Measurements from ENCODE around the gene FILIP1L.
"Not testable (repeated sequence)": the region's sequence is repeated elsewhere in the genome, so short reads cannot be mapped to it uniquely, and the experiment has no call there.

Gene FILIP1L

DNA sequence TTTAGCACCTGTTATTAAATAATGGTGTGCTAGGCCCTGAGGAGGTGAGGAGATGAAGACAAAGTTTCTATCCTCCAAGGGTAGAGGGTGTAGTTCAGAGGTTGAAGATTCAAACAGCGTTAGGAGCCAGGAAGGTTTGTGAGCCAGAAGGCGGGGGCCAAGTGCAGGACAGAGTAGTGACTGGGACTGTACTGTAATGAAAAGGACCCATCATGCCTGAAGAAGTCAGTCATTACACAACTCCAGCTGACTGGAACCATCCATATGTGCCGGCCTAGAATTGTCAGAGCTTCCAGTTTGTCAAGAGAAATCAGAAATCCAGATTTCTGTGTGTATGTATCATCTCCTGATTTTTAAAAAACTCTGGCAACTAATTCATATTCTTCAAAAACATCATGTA is 54.8 kb downstream of the FILIP1L start:
- Histone ChIP-seq H3K27ac (ENCODE audit: low read length) (no peak overlapping the region), H3K9me3 (ENCODE audit: insufficient read depth, low read length, severe bottlenecking) (no peaks in the 10 kb centered on the region), H3K27me3 (ENCODE audit: insufficient read depth, low read length, poor library complexity) (no peaks in the 10 kb centered on the region), H4K20me1 (ENCODE audit: insufficient read depth, low read length) (no peaks in the 10 kb centered on the region), H2AFZ (ENCODE audit: low read depth, low read length) (no peak overlapping the region), H3K9ac (ENCODE audit: low read depth, low read length) (no peak overlapping the region), H3K4me2 (ENCODE audit: insufficient read depth, low read length) (no peak overlapping the region), H3K4me1 (ENCODE audit: insufficient read depth, low read length) (no peaks in the 10 kb centered on the region), H3K79me2 (ENCODE audit: insufficient read depth, low read length) (no peaks in the 10 kb centered on the region), H3K4me3 (ENCODE audit: low read depth in 1 of 2, low read length in 2 of 2) (no peak overlapping the region), H3K36me3 (ENCODE audit: insufficient read depth, low read length) (no peaks in the 10 kb centered on the region)
- TF ChIP-seq, protein P1, sequence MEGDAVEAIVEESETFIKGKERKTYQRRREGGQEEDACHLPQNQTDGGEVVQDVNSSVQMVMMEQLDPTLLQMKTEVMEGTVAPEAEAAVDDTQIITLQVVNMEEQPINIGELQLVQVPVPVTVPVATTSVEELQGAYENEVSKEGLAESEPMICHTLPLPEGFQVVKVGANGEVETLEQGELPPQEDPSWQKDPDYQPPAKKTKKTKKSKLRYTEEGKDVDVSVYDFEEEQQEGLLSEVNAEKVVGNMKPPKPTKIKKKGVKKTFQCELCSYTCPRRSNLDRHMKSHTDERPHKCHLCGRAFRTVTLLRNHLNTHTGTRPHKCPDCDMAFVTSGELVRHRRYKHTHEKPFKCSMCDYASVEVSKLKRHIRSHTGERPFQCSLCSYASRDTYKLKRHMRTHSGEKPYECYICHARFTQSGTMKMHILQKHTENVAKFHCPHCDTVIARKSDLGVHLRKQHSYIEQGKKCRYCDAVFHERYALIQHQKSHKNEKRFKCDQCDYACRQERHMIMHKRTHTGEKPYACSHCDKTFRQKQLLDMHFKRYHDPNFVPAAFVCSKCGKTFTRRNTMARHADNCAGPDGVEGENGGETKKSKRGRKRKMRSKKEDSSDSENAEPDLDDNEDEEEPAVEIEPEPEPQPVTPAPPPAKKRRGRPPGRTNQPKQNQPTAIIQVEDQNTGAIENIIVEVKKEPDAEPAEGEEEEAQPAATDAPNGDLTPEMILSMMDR (IDR thresholded peaks at IDR 0.05; ENCODE audit: borderline replicate concordance, extremely low read depth, low read length, poor library complexity, severe bottlenecking) = no peak
- no peak for TF ChIP-seq EZH2 (IDR thresholded peaks at IDR 0.05; ENCODE audit: borderline replicate concordance, low read depth, low read length, severe bottlenecking)
- no peak for ATAC-seq (ENCODE audit: insufficient read depth, low read depth)
- DNase-seq = no peak

DNA sequence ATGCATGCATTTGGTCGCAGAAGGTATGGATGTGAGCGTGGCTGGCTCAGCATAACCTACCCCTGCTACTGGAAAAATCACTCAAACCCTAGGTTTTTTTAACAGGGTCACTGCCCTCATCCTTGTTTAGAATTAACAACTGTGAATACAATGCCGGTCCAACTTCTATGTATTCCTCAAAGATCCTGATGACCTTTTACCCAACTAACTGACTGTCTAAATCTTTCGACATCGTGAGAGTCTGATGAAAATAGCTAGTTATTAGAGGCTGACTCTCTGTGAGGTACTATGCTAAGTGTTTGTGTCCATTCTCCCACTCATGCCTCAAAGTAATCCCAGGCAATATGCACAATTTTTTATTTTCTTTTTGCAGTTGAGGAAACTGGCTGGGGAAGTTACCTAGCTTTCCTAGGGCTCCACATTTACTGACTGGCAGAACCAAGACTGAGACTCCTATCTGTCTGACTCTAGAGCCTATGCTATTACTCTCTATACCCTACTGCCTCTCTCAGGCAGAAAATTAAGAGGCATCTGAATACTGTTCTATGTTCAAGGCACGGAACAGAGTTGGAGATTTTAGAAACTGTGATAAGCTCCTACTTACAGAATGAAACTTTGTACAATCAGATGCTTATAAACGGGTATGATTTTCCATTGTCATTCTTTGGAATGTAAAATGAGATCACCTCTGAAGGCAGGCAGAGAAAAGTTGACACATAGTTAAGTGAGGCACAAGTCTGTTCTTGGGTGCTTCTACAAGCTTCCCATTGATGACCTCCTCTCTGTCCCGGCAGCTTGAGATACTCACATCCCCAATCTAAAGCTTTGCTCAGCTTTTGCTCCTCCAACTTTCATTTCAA is 56.4 kb downstream of the FILIP1L start:
- no peak overlapping the region for H3K4me3 ChIP-seq (ENCODE audit: low read depth in 1 of 2, low read length in 2 of 2)
- no peak for DNase-seq
- no peaks in the 10 kb centered on the region for H3K79me2 ChIP-seq (ENCODE audit: insufficient read depth, low read length)
- H2AFZ ChIP-seq (ENCODE audit: low read depth, low read length) = no peak overlapping the region
- H3K27ac ChIP-seq (ENCODE audit: low read length) = no peak overlapping the region
- no peaks in the 10 kb centered on the region for H3K9me3 ChIP-seq (ENCODE audit: insufficient read depth, low read length, severe bottlenecking)
- no peak for ATAC-seq (ENCODE audit: insufficient read depth, low read depth)
- no peaks in the 10 kb centered on the region for H3K36me3 ChIP-seq (ENCODE audit: insufficient read depth, low read length)
- no peak overlapping the region for H3K4me2 ChIP-seq (ENCODE audit: insufficient read depth, low read length)
- H3K9ac ChIP-seq (ENCODE audit: low read depth, low read length) = no peak overlapping the region
- H3K27me3 ChIP-seq (ENCODE audit: insufficient read depth, low read length, poor library complexity) = no peaks in the 10 kb centered on the region
- H3K4me1 ChIP-seq (ENCODE audit: insufficient read depth, low read length) = no peaks in the 10 kb centered on the region
- TF ChIP-seq, protein P1 (IDR thresholded peaks at IDR 0.05; ENCODE audit: borderline replicate concordance, extremely low read depth, low read length, poor library complexity, severe bottlenecking) = no peak
- no peak for TF ChIP-seq EZH2 (IDR thresholded peaks at IDR 0.05; ENCODE audit: borderline replicate concordance, low read depth, low read length, severe bottlenecking)
- H4K20me1 ChIP-seq (ENCODE audit: insufficient read depth, low read length) = no peaks in the 10 kb centered on the region

DNA sequence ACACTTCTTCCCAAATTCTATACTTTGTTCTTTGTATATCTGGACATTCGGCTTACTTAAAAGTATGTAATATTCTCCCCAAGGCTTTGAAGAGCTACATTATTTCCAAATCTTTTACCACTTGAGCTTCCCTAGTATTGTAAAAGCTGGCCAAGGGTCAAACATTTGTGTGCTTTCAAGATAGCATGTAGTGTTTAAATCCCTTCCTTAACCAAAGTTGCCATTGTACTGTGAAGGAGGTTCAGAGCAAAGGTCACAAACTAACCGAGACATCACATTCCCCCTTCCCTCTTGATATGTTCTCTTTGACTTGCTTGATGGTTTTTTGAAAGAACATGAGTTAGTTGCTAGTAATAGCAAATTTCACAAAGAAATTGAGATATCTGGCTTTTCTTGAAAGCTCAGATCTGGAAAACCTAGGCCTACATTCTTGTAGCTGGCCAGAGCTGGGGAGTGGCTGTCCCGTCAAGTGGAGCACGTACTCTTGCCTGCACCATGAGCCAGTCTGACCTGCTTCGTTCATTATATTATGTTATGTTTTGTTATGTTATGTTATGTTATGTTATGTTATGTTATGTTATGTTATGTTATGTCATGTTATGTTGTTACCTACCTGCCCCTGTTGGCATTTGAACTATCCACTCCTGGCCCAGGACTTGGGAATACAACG is 60.2 kb downstream of the FILIP1L start:
- no peak overlapping the region for H2AFZ ChIP-seq (ENCODE audit: low read depth, low read length)
- H3K4me1 ChIP-seq (ENCODE audit: insufficient read depth, low read length) = no peaks in the 10 kb centered on the region
- H3K9me3 ChIP-seq (ENCODE audit: insufficient read depth, low read length, severe bottlenecking) = no peaks in the 10 kb centered on the region
- no peaks in the 10 kb centered on the region for H4K20me1 ChIP-seq (ENCODE audit: insufficient read depth, low read length)
- no peak overlapping the region for H3K4me2 ChIP-seq (ENCODE audit: insufficient read depth, low read length)
- no peaks in the 10 kb centered on the region for H3K79me2 ChIP-seq (ENCODE audit: insufficient read depth, low read length)
- TF ChIP-seq, protein P1 (IDR thresholded peaks at IDR 0.05; ENCODE audit: borderline replicate concordance, extremely low read depth, low read length, poor library complexity, severe bottlenecking) = no peak
- no peak for TF ChIP-seq EZH2 (IDR thresholded peaks at IDR 0.05; ENCODE audit: borderline replicate concordance, low read depth, low read length, severe bottlenecking)
- no peak overlapping the region for H3K27ac ChIP-seq (ENCODE audit: low read length)
- H3K9ac ChIP-seq (ENCODE audit: low read depth, low read length) = no peak overlapping the region
- ATAC-seq (ENCODE audit: insufficient read depth, low read depth) = no peak
- H3K4me3 ChIP-seq (ENCODE audit: low read depth in 1 of 2, low read length in 2 of 2) = no peak overlapping the region
- DNase-seq = no peak
- H3K27me3 ChIP-seq (ENCODE audit: insufficient read depth, low read length, poor library complexity) = no peaks in the 10 kb centered on the region
- no peaks in the 10 kb centered on the region for H3K36me3 ChIP-seq (ENCODE audit: insufficient read depth, low read length)

DNA sequence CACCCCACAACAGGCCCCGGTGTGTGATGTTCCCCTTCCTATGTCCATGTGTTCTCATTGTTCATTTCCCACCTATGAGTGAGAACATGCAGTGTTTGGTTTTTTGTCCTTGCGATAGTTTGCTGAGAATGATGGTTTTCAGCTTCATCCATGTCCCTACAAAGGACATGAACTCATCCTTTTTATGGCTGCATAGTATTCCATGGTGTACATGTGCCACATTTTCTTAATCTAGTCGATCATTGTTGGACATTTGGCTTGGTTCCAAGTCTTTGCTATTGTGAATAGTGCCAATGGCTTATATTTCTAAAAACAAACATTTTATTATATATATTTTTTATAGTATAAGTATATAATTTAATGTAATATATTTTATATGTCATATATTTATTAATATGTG is 62.8 kb downstream of the FILIP1L start:
- not testable (repeated sequence) for H3K4me1 ChIP-seq (ENCODE audit: insufficient read depth, low read length); H3K4me3 ChIP-seq (ENCODE audit: low read depth in 1 of 2, low read length in 2 of 2); H3K79me2 ChIP-seq (ENCODE audit: insufficient read depth, low read length); ATAC-seq (ENCODE audit: insufficient read depth, low read depth); H3K4me2 ChIP-seq (ENCODE audit: insufficient read depth, low read length); H3K9ac ChIP-seq (ENCODE audit: low read depth, low read length); H3K36me3 ChIP-seq (ENCODE audit: insufficient read depth, low read length); H4K20me1 ChIP-seq (ENCODE audit: insufficient read depth, low read length); H3K9me3 ChIP-seq (ENCODE audit: insufficient read depth, low read length, severe bottlenecking); H3K27me3 ChIP-seq (ENCODE audit: insufficient read depth, low read length, poor library complexity); H3K27ac ChIP-seq (ENCODE audit: low read length); DNase-seq; H2AFZ ChIP-seq (ENCODE audit: low read depth, low read length)
